GM21515 (cell line): ENCODE data around the gene GLYATL3.

ENCODE experiments used
- ATAC-seq: cut with Tn5 transposase; IDR thresholded peaks from one replicate; pipeline ENCODE4 v1.9.1; 2021; ENCODE audit not compliant: unreplicated experiment

The GLYATL3 gene

GRCh38 chr6:49543087-49543858, 43.5 kb downstream of the GLYATL3 start:
- no peak for ATAC-seq

GRCh38 chr6:49546331-49546730, 46.6 kb downstream of the GLYATL3 start:
- ATAC-seq = no peak

GRCh38 chr6:49548613-49549304, 49.0 kb downstream of the GLYATL3 start:
- no peak for ATAC-seq

- ATAC-seq = no peak
Measured at GRCh38 chr6:49549691-49550491, 50.2 kb downstream of the GLYATL3 start.

GRCh38 chr6:49550492-49551077, 50.9 kb downstream of the GLYATL3 start, which contains the start of gene C6orf141:
Gene C6orf141, plus strand, starts transcription at chr6:49550668. Its CDS starts 125 bp downstream, at chr6:49550793.
- peak; percentile 74 for ATAC-seq

- ATAC-seq = peak; percentile 48
Measured at GRCh38 chr6:49551078-49551865, 51.5 kb downstream of the GLYATL3 start.

- peak; percentile 53 for ATAC-seq
Measured at GRCh38 chr6:49551866-49552129, 52.1 kb downstream of the GLYATL3 start.

- ATAC-seq = no peak
Measured at GRCh38 chr6:49552596-49552995, 52.9 kb downstream of the GLYATL3 start.

- no peak for ATAC-seq
Measured at GRCh38 chr6:49553384-49553783, 53.7 kb downstream of the GLYATL3 start.

- ATAC-seq = no peak
Measured at GRCh38 chr6:49555951-49556350, 56.2 kb downstream of the GLYATL3 start.

GRCh38 chr6:49556429-49556837, 56.7 kb downstream of the GLYATL3 start:
- no peak for ATAC-seq

GRCh38 chr6:49557177-49557576, 57.5 kb downstream of the GLYATL3 start:
- no peak for ATAC-seq

- no peak for ATAC-seq
Measured at GRCh38 chr6:49558238-49558637, 58.5 kb downstream of the GLYATL3 start.

- no peak for ATAC-seq
Measured at GRCh38 chr6:49563006-49563886, 63.5 kb downstream of the GLYATL3 start.

GRCh38 chr6:49564552-49564951, 64.8 kb downstream of the GLYATL3 start:
- ATAC-seq = no peak

- ATAC-seq = no peak
Measured at GRCh38 chr6:49565261-49565660, 65.5 kb downstream of the GLYATL3 start.

- no peak for ATAC-seq
Measured at GRCh38 chr6:49565855-49566254, 66.1 kb downstream of the GLYATL3 start.

- ATAC-seq = no peak
Measured at GRCh38 chr6:49570474-49571079, 70.9 kb downstream of the GLYATL3 start.

GRCh38 chr6:49576618-49577017, 76.9 kb downstream of the GLYATL3 start:
- no peak for ATAC-seq
